Measurements from ENCODE around the gene ATF7IP2. TPM values are rescaled to one million over a fixed set of nuclear protein-coding genes. Genes with fewer than 3 reads are reported as not detected.

The ATF7IP2 gene
- total RNA-seq, 2 experiments from 2014 or later: 14.7 to 15.1 TPM

DNA sequence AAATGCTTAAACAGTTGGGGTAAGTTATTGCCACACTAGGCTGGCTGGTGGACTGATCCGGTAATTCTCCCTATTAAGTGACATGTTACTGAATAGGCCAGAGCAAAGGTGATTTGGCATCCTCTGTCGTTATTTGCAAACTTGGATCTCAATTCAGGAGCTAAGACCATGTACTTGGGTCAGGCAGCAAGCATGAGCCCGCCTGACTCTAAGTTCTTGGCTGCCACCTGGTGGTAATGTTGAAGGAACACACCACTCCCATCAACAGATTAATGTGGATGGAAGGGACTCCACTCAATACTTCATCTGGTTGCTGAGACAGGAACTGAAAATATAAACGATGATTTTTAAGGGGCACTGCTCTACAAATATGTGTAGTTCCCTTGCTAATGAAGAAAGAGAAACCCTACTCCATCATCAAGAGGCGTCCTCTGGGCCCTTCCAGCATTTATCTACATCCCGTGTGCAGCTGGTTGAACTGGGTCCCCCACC lies 123.7 kb downstream of the ATF7IP2 start:
- Mint-ChIP-seq H3K27me3 (no peaks in the 10 kb centered on the region), H3K36me3 (no peaks in the 10 kb centered on the region), H3K4me1 (ENCODE audit: low read depth) (peaks cover 22% of the 10 kb centered on the region), H3K27ac (peak overlapping the region; percentile 24), H3K4me3 (no peak overlapping the region), H3K9me3 (peaks cover 3% of the 10 kb centered on the region)
- DNase-seq: peak; percentile 66
- CTCF ChIA-PET: interaction anchor here (0.6 to 9.3 kb wide), 13 partner anchors 9 to 650 kb away, joined by 3 to 121 read pairs (median 4); no protein-coding TSS in a partner anchor
- POLR2A ChIA-PET: interaction anchor here (0.6 kb wide), 1 partner anchor 190 kb away, joined by 4 read pairs; no protein-coding TSS in a partner anchor
- intact Hi-C loops (cut with micrococcal nuclease): loop anchor here (1.0 to 5.0 kb wide), 6 partner anchors 122 to 433 kb away; partner anchors contain the start of genes ATF7IP2, CLEC16A and DEXI

DNA sequence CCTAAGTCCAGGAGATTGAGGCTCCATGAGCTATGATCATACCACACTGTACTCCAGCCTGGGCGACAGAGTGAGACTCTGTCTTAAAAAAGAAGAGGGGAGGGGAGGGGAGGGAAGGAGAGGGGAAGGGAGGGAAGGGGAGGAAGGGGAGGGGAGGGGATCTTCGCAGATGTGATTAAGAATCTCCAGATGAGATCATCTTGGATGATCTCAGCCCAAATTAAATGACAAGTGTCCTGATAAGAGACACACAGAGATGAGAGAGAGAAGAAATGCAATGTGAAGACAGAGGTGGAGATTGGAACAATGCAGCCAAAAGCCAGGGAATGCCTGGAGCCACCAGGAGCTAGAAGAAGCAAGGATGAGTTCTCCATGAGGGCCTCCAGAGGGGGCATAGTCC lies 124.4 kb downstream of the ATF7IP2 start:
- DNase-seq: no peak
- no peaks in the 10 kb centered on the region for H3K27me3 Mint-ChIP-seq
- peaks cover 22% of the 10 kb centered on the region for H3K4me1 Mint-ChIP-seq (ENCODE audit: low read depth)
- ChIA-PET POLR2A (no interaction called here), CTCF (interaction anchor here (1.3 to 9.3 kb wide), 8 partner anchors 11 to 252 kb away, joined by 4 to 134 read pairs (median 6); no protein-coding TSS in a partner anchor)
- H3K27ac Mint-ChIP-seq: peak overlapping the region; percentile 62
- no peaks in the 10 kb centered on the region for H3K9me3 Mint-ChIP-seq
- H3K4me3 Mint-ChIP-seq: no peak overlapping the region
- H3K36me3 Mint-ChIP-seq: no peaks in the 10 kb centered on the region
- intact Hi-C loops (cut with micrococcal nuclease): loop anchor here (2.0 to 5.0 kb wide), 4 partner anchors 123 to 432 kb away; partner anchors contain the start of genes ATF7IP2, CLEC16A and DEXI

DNA sequence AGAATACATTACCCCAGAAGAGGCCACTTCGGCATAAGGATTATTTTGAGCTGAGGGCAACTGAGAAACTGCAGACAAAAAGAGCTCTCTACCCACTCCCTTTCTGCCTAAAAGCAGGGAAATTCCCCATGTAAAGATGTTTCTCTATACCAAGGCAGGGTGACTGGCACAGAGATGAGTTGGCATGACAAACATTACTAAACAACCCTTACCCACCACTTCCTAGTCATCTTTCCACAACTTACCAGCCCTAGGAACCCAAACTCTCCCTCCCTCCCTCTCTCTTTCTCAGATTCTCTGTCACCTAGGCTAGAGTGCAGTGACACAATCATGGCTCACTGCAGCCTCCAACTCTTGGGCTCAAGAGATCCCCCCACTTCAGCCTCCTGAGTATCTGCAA lies 126.0 kb downstream of the ATF7IP2 start:
- intact Hi-C loops (cut with micrococcal nuclease): loop anchor here (2.0 to 5.0 kb wide), 4 partner anchors 125 to 430 kb away; partner anchors contain the start of genes ATF7IP2, CLEC16A and DEXI
- no peaks in the 10 kb centered on the region for H3K27me3 Mint-ChIP-seq
- H3K9me3 Mint-ChIP-seq: no peaks in the 10 kb centered on the region
- no peaks in the 10 kb centered on the region for H3K36me3 Mint-ChIP-seq
- ChIA-PET CTCF (interaction anchor here (0.7 to 9.3 kb wide), 5 partner anchors 9 to 254 kb away, joined by 3 to 134 read pairs (median 68); no protein-coding TSS in a partner anchor), POLR2A (interaction anchor here (1.0 kb wide), 1 partner anchor 26 kb away, joined by 3 read pairs; no protein-coding TSS in a partner anchor)
- DNase-seq: peak; percentile 64
- no peak overlapping the region for H3K4me3 Mint-ChIP-seq
- H3K4me1 Mint-ChIP-seq (ENCODE audit: low read depth): peaks cover 22% of the 10 kb centered on the region
- H3K27ac Mint-ChIP-seq: peak overlapping the region; percentile 75

DNA sequence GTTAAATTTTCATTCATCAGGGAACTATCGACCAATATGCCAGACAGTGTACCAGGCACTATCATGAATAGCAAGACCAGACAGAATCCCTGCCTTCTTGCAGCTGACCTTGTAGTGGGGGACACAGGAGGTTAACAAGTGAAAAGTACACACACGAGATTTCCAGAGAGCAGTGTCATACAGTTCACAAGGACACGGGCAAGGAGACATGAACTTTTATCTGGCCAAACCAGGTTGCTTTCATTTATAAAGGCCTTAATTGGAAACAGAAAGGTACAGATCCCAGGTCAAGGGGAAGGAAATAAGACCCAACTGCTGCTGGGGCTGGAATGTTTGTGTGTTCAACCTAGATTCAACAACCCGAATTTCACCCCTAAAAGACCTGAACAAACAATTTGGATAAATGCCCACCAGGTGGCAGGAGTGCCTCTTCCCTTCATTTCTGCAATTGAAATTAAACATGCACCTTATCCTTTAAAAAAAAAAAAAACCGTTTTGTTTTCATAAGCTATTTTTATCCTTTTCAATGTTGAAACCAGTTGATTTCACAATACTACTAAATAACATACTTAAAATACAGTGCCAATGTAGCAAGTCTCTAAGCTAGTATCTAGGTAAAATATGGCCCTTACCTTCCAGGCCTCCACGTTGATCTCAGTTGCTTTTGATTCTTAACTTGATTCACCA lies 128.7 kb downstream of the ATF7IP2 start:
- DNase-seq: peak; percentile 57
- H3K27ac Mint-ChIP-seq: no peak overlapping the region
- peaks cover 21% of the 10 kb centered on the region for H3K4me1 Mint-ChIP-seq (ENCODE audit: low read depth)
- H3K27me3 Mint-ChIP-seq: no peaks in the 10 kb centered on the region
- no peaks in the 10 kb centered on the region for H3K36me3 Mint-ChIP-seq
- POLR2A ChIA-PET: no interaction called here
- intact Hi-C loops (cut with micrococcal nuclease): loop anchor here (1.0 to 5.0 kb wide), 4 partner anchors 127 to 428 kb away; partner anchors contain the start of genes ATF7IP2, CLEC16A and DEXI
- no peaks in the 10 kb centered on the region for H3K9me3 Mint-ChIP-seq
- CTCF ChIA-PET: interaction anchor here (0.6 to 8.5 kb wide), 41 partner anchors 9 to 425 kb away, joined by 3 to 134 read pairs (median 3); partner anchors contain the start of gene NUBP1
- H3K4me3 Mint-ChIP-seq: no peak overlapping the region

DNA sequence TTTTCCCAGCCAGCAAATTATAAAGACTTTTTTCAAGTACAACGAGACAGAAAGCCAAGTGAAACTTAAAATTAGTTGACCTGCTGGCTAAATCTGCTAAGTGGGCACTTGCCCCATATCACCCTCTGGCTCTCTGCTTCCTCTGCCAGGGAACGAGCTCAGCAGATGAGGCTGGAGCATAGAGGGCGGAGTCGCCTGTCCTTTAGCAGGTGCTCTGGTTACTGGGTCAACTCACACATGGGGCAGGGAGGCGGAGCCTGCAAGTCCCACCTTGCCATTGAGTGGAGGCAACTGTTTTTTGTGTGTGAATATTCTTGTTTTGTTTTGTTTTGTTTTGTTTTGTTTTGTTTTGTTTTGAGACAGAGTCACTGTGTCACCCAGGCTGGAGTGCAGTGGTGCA lies 132.0 kb downstream of the ATF7IP2 start:
- Mint-ChIP-seq H3K9me3 (no peaks in the 10 kb centered on the region), H3K4me1 (ENCODE audit: low read depth) (no peaks in the 10 kb centered on the region), H3K4me3 (no peak overlapping the region), H3K27me3 (no peaks in the 10 kb centered on the region), H3K36me3 (no peaks in the 10 kb centered on the region), H3K27ac (no peak overlapping the region)
- ChIA-PET CTCF (interaction anchor here (0.5 to 8.5 kb wide), 3 partner anchors 156 to 260 kb away, joined by 3 to 134 read pairs (median 3); no protein-coding TSS in a partner anchor), POLR2A (no interaction called here)
- DNase-seq: no peak
- intact Hi-C loops (cut with micrococcal nuclease): no loop called here

DNA sequence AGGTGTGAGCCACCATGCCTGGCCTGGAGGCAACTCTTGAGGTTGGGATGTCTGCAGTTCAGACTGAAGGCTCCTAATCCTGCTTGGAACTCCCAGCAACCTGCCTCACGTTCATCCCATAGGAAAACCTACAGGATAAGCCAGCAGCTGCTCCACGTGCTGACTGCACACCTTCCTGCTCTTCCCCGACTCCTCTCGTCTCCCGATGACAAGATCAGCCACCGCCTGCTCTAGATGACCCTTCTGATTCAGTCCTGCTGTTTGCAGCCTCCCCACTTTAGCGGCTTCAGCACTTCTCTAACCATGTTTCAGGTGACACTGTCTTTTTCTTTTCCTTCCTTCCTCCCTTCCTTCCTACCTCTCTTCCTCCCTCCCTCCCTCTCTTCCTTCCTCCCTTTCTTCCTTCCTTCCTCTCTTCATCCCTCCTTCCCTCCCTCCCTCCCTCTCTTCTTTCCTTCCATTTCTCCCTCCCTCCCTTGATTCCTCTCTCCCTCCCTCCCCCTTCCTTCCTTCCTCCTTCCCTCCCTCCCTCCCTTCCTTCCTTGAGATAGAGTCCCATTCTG lies 132.7 kb downstream of the ATF7IP2 start:
- no peaks in the 10 kb centered on the region for H3K36me3 Mint-ChIP-seq
- H3K27me3 Mint-ChIP-seq: no peaks in the 10 kb centered on the region
- ChIA-PET POLR2A (no interaction called here), CTCF (interaction anchor here (0.5 to 8.5 kb wide), 2 partner anchors 220 to 261 kb away, joined by 3 to 134 read pairs; no protein-coding TSS in a partner anchor)
- H3K4me3 Mint-ChIP-seq: no peak overlapping the region
- no peaks in the 10 kb centered on the region for H3K4me1 Mint-ChIP-seq (ENCODE audit: low read depth)
- H3K27ac Mint-ChIP-seq: no peak overlapping the region
- intact Hi-C loops (cut with micrococcal nuclease): no loop called here
- no peak for DNase-seq
- H3K9me3 Mint-ChIP-seq: no peaks in the 10 kb centered on the region

DNA sequence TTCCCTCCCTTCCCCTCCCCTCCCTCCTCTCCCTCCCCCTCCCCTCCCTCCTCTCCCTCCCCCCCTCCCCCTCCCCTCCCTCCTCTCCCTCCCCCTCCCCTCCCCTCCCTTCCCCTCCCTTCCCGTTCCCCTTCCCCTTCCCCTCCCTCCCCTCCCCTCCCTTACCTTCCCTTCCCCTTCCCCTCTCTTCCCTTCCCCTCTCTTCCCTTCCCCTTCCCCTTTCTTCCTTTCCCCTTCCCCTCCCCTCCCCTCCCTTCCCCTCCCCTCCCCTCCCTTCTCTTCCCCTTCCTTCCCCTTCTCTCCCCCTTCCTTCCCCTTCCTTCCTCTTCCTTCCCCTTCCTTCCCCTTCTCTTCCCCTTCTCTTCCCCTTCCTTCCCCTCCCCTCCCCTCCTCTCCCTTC lies 133.4 kb downstream of the ATF7IP2 start:
- no peaks in the 10 kb centered on the region for H3K4me1 Mint-ChIP-seq (ENCODE audit: low read depth)
- H3K27ac Mint-ChIP-seq: no peak overlapping the region
- H3K4me3 Mint-ChIP-seq: no peak overlapping the region
- no peaks in the 10 kb centered on the region for H3K9me3 Mint-ChIP-seq
- CTCF ChIA-PET: interaction anchor here (4.9 to 6.4 kb wide), 2 partner anchors 219 to 399 kb away, joined by 36 to 48 read pairs; no protein-coding TSS in a partner anchor
- DNase-seq: no peak
- H3K36me3 Mint-ChIP-seq: no peaks in the 10 kb centered on the region
- POLR2A ChIA-PET: no interaction called here
- intact Hi-C loops (cut with micrococcal nuclease): no loop called here
- no peaks in the 10 kb centered on the region for H3K27me3 Mint-ChIP-seq

DNA sequence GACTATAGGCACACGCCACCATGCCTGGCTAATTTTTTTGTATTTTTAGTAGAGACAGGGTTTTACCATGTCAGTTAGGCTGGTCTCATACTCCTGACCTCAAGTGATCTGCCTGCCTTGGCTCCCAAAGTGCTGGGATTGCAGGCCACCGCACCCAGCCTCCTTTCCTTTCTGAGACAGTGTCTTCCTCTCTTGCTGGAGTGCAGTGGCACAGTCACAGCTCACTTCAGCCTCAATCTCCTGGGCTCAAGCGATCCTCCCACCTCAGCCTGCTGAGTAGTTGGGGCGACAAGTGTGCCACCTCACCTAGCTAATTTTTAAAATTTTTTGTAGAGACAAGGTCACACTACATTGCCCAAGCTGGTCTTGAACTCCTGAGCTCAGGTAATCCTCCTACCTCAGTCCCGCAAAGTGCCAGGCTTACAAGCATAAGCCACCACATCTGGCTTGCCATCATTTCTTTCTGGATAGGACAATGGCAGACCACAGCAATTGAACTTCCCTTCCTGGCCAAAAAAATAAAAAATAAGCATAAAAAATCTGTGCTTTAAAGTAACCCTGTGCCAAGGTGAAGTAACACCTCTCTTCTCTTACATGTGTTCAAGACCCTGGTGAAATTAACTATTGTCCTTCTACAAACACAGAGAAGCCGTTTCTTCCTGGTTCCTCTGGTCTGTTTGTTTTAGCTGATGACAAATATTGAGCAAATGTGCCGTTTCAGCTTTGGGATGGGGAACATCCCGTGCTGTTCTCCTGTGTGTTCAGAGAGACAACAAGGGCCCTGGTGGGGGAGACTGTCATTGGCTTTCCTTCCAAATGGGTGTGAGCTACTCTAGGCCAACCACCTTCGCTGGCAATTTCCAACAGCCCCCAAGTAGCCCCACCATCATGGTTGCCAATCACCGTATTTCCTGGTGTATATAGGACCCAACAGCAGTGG lies 134.3 kb downstream of the ATF7IP2 start:
- no peaks in the 10 kb centered on the region for H3K4me1 Mint-ChIP-seq (ENCODE audit: low read depth)
- POLR2A ChIA-PET: no interaction called here
- no peaks in the 10 kb centered on the region for H3K9me3 Mint-ChIP-seq
- no peak for DNase-seq
- intact Hi-C loops (cut with micrococcal nuclease): no loop called here
- no peaks in the 10 kb centered on the region for H3K36me3 Mint-ChIP-seq
- CTCF ChIA-PET: interaction anchor here (1.1 to 6.4 kb wide), 4 partner anchors 61 to 398 kb away, joined by 4 to 48 read pairs (median 21); no protein-coding TSS in a partner anchor
- no peaks in the 10 kb centered on the region for H3K27me3 Mint-ChIP-seq
- H3K4me3 Mint-ChIP-seq: no peak overlapping the region
- no peak overlapping the region for H3K27ac Mint-ChIP-seq

DNA sequence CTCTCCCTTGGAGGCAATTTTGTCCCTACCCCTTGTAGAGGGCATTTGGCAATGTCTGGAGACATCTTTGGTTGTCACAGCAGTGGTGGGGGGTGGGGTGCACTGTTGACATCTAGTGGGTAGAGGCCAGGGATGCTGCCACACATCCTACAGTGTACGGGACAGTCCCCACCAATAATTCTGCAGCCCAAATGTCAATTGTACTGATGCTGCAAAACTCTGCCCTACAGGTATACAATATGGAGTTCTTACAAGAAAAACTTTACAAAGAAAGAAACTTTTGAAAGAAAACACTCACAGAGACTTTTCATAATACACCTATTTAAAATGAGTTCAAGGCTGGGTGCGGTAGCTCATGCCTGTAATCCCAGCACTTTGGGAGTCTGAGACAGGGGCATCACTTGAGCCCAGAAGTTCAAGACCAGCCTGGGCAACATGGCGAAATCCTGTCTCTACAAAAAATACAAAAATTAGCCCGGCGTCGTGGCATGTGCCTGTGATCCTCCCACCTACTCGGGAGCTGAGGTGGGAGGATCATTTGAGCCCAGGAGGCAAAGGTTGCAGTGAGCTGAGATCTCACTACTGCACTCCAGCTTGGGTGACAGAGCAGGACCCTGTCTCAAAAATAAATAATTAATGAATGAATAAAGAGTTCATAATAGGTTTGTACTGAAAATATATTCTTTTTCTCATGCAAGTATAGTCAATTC lies 135.2 kb downstream of the ATF7IP2 start:
- no peak for DNase-seq
- Mint-ChIP-seq H3K27ac (no peak overlapping the region), H3K4me3 (no peak overlapping the region), H3K27me3 (no peaks in the 10 kb centered on the region), H3K36me3 (no peaks in the 10 kb centered on the region), H3K9me3 (no peaks in the 10 kb centered on the region), H3K4me1 (ENCODE audit: low read depth) (no peaks in the 10 kb centered on the region)
- POLR2A ChIA-PET: no interaction called here
- CTCF ChIA-PET: interaction anchor here (0.7 to 6.4 kb wide), 9 partner anchors 10 to 406 kb away, joined by 3 to 48 read pairs (median 4); no protein-coding TSS in a partner anchor
- intact Hi-C loops (cut with micrococcal nuclease): loop anchor here (1.0 kb wide), 1 partner anchor 397 kb away; no protein-coding TSS in a partner anchor

DNA sequence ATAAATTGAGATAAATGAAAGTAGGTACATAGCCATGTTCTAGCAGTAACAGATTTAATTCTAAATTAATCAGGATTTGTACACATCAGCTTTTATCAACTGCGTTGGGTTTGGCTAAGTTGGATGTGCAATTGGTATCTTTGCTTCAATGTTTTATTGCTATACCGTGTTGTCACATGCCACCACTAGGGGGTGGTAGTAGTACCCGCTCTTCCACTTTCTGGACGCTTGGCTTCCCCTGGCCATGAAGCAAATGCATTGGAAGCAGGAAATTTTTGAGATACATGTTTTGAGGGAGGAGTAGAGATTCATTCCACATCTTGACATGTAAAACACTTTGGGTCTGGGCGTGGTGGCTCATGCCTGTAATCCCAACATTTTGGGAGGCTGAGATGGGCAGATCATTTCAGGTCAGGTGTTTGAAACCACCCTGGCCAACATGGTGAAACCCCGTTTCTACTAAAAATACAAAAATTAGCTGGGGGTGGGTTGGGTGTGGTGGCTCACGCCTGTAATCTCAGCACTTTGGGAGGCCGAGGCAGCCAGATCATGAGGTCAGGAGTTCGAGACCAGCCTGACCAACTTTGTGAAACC lies 135.9 kb downstream of the ATF7IP2 start:
- peak; percentile 55 for DNase-seq
- Mint-ChIP-seq H3K9me3 (no peaks in the 10 kb centered on the region), H3K4me3 (no peak overlapping the region), H3K27me3 (no peaks in the 10 kb centered on the region), H3K4me1 (ENCODE audit: low read depth) (no peaks in the 10 kb centered on the region), H3K36me3 (no peaks in the 10 kb centered on the region), H3K27ac (no peak overlapping the region)
- ChIA-PET POLR2A (no interaction called here), CTCF (interaction anchor here (0.7 to 6.4 kb wide), 10 partner anchors 11 to 405 kb away, joined by 3 to 48 read pairs (median 4); partner anchors contain the start of gene NUBP1)
- intact Hi-C loops (cut with micrococcal nuclease): loop anchor here (1.0 kb wide), 1 partner anchor 397 kb away; no protein-coding TSS in a partner anchor
